ENCODE data around the gene MAN2B1.
"Not testable (repeated sequence)": the region's sequence is repeated elsewhere in the genome, so short reads cannot be mapped to it uniquely, and the experiment has no call there.

Gene MAN2B1

GRCh38 chr19:12687496-12688196, 21.1 kb upstream of the MAN2B1 start, which contains the start of gene GNG14:
TSS of gene GNG14 (plus strand) at chr19:12687998. CDS start at chr19:12688049, 51 bp downstream.
- no peak for DNase-seq

DNA sequence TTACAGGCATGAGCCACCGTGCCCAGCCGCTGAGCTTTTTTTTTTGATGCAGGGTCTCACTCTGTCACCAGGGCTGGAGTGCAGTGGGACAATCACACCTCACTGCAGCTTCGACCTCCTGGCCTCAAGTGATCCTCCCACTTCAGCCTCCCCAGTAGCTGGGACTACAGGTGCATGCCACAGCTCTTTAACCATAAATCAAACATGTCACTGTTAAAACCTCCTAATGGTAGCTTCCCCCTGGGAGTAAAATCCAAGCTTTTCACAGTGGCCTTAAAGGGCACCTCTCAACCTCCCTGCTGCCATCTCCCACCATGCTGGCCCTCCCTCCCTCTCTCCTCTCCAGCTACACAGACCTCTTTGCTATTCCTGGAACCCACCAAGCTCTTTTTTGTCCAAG, 19.3 kb upstream of the MAN2B1 start:
- no peak for DNase-seq

- peak; percentile 93 for DNase-seq
Measured at GRCh38 chr19:12681074-12681987, 14.8 kb upstream of the MAN2B1 start, which contains the start of gene DHPS. TSS of gene DHPS (minus strand) at chr19:12681880. CDS start at chr19:12681766, 114 bp downstream.

GRCh38 chr19:12680034-12680433, 13.5 kb upstream of the MAN2B1 start:
- DNase-seq, result no peak

GRCh38 chr19:12678039-12678438, 11.5 kb upstream of the MAN2B1 start:
- DNase-seq, result not testable (repeated sequence)

- DNase-seq, result no peak
Measured at GRCh38 chr19:12676928-12677327, 10.4 kb upstream of the MAN2B1 start.

DNA sequence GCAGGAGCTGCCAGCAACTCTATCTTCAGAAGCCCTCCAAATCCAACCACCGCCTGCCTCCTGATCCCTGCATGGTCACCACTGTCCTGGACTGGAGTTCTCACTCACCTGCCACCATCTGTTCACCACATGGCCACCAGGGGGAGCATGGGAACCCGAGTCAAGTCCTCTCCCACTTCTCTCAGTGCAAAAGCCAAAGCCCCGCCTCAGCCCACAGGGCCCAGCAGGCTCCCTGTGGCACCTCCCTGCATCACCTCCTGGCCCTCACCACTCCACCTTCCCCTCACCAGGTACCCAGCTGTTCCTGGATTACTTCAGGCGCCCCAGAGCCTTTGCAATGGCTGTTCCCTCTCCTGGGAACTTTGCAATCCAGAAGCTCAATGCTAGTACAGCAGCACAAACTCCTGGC, 9.8 kb upstream of the MAN2B1 start:
- peak; percentile 94 for DNase-seq

- DNase-seq, result no peak
Measured at GRCh38 chr19:12675940-12676339, 9.4 kb upstream of the MAN2B1 start.

DNA sequence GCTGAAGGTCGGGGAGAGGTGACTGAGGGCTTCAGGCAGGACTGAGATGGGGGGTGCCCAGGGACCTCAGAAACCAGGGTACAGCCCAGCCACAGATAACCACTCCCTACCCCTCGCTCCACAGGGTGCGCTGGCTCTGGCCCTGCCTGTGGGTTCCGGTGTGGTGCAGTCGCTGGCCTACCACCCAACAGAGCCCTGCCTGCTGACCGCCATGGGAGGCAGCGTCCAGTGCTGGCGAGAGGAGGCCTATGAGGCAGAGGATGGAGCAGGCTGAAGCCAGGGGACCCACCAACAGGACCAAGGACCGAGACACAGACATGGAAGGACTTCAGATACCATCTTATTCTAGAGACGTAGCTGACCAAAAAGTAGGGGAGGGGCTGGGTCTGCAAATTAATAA, 8.9 kb upstream of the MAN2B1 start:
- DNase-seq, result no peak

DNA sequence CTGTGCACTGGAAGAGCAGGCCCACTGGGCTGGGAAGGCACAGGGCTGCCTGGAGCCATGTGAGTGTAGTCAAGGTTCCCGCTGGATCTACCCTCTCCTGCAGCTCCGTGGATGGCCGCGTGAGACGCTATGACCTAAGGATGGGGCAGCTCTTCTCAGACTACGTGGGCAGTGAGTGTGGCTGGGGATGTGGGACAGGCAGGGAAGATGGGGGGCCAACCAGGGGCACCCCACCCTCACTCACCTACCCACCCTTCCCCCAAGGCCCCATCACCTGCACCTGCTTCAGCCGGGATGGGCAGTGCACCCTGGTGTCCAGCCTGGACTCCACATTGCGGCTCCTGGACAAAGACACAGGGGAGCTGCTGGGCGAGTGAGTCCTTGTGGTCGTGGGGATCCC, 6.2 kb upstream of the MAN2B1 start:
- DNase-seq, result no peak

DNA sequence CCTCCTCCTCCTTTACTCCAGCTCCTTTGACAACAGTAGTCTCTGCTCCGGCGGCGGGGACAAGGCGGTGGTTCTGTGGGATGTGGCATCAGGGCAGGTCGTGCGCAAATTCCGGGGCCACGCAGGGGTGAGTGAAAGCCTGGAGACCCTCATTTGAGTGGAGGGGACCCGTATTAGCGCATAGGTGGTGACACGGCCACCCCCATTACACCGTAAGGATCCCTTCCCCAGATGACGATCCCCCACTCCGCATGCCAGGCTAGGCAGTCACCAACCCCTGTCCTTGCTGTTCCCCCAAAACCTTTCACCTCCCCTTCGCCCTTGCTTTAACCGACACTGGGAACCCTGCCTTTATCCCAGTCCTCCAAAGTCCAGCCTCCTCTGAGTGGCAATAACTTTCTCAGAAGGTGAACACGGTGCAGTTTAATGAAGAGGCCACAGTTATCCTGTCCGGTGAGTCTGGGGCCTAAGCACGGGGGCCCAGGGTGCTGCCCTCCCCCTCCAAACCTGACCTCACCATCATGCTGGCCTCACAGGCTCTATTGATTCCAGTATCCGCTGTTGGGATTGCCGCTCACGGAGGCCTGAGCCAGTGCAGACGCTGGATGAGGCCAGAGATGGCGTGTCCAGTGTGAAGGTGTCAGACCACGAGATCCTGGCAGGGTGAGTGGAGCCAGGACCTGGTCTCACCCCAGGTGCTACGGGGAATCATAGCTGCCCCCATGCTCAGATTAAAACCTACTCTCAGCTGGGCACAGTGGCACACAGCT, 3.8 kb upstream of the MAN2B1 start:
- DNase-seq, result no peak

DNA sequence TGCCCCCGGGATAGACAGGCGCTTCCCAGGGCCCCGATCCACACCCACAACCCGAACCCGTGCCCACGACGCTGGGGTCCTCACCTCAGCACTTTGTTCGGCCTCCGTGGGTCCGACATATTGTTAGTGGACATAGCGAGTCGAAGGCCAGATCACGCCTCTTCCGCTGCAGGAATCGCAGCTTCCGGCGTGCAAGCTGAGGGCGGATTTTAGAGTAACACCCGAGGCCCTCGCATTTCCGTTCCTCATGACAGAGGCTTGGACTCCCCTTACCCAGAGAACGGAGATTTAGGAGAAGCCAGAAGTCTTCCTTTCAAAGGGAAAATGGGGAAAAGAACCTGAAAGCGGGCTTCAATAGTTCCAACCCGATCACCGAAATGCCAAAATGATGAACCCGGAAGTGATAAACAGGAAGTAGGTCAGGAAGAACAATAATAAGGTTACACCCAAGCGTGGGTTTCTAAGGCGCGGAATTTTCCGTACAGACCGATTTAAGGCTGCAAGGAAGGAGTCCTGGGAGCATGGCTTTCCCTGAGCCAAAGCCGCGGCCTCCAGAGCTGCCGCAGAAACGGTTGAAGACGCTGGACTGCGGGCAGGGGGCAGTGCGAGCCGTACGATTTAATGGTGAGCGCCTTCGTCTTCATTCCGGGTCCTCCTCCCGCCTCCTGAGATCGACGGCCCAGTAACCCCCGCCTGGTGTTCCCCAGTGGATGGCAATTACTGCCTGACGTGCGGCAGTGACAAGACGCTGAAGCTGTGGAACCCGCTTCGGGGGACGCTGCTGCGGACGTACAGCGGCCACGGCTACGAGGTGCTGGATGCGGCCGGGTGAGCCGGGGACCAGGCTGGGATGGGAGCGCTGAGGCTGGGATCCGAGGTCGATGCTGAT, 3.0 kb upstream of the MAN2B1 start:
- peak; percentile 80 for DNase-seq

DNA sequence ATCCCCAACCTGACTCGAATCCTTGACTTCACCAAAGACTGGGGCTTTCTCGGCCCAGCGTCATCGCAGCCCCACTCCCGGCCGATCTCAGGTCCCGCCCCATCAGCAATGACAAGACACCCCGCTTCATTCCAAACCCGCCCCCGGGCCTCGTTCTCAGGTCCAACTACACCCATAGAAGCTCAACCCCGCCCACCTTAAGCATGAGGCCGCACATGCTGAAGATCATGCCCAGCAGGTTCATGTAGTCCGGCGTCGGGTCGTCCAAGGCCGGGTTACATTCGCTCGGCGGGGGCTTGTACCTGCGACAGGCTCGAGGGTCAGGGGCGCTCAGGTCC, 2.4 kb upstream of the MAN2B1 start:
- DNase-seq, result peak; percentile 78

DNA sequence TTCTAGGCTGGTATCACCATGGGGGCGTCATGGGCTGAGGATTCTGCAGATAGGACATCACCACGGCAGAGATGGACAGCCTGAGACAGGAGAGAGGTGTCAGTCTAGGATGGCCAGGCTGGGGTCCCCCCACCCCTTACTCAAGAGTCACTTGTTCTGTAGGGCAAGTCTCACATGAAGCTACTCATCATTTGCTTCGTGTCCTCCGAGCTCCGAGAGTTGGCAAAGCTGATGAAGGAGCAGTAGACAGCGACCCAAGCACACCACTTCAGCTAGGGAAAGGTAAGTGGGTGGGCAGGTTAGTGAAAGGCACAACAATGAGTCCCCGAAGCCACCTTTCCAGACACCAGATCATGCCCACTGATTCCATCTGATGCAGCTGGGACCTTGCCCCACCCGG, 1.8 kb upstream of the MAN2B1 start:
- DNase-seq, result no peak

DNA sequence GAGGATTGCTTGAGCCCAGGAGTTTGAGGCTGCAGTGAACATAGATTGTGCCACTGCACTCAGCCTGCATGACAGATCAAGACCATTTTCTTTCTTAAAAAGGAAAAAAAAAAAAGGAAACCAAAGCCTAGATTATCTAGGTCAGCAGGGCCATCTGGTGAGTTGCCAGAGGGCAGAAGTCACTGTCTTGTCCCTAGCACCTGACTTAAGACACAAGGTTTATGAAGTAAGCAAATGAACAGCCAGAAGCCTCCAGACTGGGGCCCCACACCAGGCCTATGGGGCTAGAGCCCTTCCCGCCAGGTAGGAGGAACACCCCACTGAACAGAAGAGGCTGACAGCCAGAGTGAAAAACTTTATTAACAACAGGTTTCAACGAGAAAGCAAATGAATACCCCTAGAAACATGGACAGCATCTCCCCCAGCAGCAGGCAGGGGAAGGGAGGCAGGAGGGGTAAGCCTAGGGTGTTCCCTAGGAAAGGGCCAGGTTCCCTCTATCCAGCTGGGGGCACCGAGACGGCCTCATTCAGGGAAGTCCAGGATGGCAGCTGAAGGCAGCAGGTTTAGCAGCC, 1.3 kb upstream of the MAN2B1 start:
- no peak for DNase-seq

DNA sequence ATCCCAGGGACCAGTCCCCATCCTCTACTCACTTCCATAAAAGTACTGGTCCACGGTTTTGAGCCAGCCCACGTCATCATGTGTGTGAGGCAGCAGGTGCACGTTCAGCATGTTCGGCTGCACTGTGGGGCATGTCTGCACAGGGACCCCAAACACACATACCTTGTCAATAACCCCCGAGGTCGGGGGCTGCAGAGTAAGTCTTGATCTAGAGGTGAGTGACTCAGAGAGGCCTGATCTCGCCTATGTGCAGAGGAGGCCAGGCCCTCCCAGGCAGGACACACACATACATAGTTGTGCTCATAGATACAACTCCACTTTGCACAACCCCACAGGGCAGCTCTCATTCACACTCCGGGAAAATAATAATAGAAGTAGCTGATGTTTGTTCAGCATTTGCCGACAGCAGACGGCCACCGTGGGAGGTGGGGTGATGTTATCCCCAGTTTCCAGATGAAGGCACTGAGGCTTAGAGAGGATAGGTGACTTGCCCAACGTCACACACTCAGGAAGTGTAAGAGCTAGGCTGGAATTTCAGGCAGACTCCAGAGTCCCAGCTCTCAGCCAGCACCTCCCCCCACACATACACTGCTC, 774 bp downstream of the MAN2B1 start:
- peak; percentile 45 for DNase-seq

DNA sequence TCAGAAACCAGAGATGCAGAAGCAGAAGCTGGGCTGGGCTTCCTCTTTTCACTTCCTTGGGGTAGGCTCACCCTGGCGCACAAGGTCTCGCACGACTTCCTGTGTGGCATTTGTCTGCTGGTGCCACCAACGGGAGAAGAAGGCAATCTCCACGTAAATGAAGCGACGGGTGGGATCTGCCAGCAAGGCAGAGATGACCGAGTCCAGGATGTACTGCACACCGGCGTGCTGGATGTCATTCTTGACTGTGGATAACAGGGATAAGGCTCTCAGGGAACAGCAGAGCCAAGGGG, 1.3 kb downstream of the MAN2B1 start:
- peak; percentile 71 for DNase-seq

DNA sequence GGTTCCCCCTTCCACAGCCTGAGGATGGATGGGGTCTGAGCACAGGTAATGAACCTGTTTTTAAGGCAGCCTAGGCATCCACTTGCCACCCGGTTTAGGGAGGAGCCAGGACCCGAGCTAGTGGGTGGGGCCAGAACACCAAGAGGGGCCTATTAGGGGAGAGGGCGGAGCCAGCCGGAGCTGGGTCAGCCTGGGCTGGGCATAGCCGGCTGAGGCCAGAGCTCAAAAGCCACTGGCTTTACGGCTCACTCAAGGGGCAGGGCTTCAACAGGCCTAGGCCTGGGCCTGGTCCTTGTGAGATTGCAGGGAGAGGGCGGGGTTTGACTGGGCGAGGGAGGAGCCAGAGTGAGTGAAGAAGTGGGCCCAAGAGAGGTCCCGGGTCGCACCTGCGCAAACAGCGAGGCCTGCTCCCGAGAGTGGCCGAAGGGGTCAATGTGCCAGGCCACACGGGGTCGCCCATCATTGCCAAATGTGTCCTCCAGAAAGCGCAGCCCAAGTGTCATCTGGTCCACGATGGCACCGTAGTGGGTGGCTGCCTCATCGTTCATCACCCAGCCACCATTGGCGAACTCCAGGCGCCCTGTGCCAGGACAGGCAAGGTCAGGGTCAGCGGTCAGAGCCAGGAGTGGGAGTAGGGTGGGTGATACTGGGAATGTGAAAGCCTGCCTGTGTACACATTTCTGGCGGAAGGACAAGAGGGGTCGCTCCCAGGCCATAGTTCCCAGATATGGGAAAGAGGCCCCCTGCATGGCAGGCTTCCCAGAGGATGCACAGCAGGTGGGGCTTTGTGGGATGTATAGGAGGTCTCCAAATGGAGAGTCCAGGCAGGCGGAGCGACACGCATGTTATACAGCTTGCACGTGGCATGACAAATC, 1.9 kb downstream of the MAN2B1 start:
- DNase-seq, result peak; percentile 43

DNA sequence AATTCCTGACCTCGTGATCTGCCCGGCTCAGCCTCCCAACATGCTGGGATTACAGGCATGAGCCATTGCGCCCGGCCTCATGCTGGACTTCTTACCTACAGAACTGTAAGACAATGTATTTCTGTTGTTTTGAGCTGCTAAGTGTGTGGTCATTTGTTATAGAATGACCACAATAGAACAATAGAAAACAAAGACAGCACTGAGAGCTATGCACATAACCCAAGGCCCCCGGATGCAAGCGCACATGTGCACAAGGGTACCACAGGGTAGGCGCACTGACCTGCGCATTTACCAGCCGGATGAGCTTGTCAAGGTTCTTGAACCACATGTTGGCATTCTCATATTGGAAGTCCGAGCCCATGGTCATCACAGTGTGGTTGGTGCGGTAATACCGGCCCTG, 5.6 kb downstream of the MAN2B1 start:
- DNase-seq, result no peak

GRCh38 chr19:12657966-12658365, 8.6 kb downstream of the MAN2B1 start:
- DNase-seq, result no peak
